AG04450 (cell line): ENCODE data around the gene INPP5A. TPM values are rescaled to one million over a fixed set of nuclear protein-coding genes. Genes with fewer than 3 reads are reported as not detected.

ENCODE experiments used
- CTCF ChIA-PET: fragments of 300-600, 350-600 bp; formaldehyde crosslinking; extraction: SDS; loops from one replicate; lab custom pipeline; 2022; ENCODE audit warnings: antibody characterized with exemption, inconsistent platforms; lab: Charles Lee
- POLR2A ChIA-PET: fragments of 350-600 bp; formaldehyde crosslinking; extraction: SDS; loops from one replicate; lab custom pipeline; 2021; ENCODE audit warnings: antibody characterized with exemption, inconsistent platforms; lab: Yijun Ruan, JAX
- DNase-seq: peaks from one replicate; pipeline ENCODE4 v3.0.0-alpha.2; 2011; ENCODE audit warnings: low read depth, low spot score
- H3K27ac ChIP-seq: one replicate; pipeline ENCODE4 v1.5.1; 2012; ENCODE audit warnings: low read depth, low read length, control low read depth
- H3K27me3 ChIP-seq: one replicate; pipeline ENCODE4 v1.6.0; 2012; ENCODE audit warnings: low read length; ENCODE audit not compliant: control insufficient read depth, insufficient read depth
- H3K4me3 ChIP-seq: 2 replicates; pipeline ENCODE4 v1.5.1; 2011; ENCODE audit warnings: mild to moderate bottlenecking, low read depth, low read length, control low read depth
- H3K9me3 ChIP-seq: 2 replicates; pipeline ENCODE4 v1.5.1; 2012; ENCODE audit warnings: low read length; ENCODE audit not compliant: control insufficient read depth, insufficient read depth
- polyA plus RNA-seq: library from polyadenylated mRNA; depleted of rRNA; stranded (reverse); fragments of >200 nt; gene quantifications from 2 replicates; pipeline ENCODE4 v1.2.3, GENCODE V29; 2011
- TF ChIP-seq, protein P1 (sequence below): IDR thresholded peaks from 2 replicates; pipeline ENCODE4 v1.5.1; 2011; ENCODE audit warnings: low read depth, low read length, control low read depth, inconsistent platforms

The INPP5A gene
- polyA plus RNA-seq, 1 experiment, result 22.5 TPM

DNA sequence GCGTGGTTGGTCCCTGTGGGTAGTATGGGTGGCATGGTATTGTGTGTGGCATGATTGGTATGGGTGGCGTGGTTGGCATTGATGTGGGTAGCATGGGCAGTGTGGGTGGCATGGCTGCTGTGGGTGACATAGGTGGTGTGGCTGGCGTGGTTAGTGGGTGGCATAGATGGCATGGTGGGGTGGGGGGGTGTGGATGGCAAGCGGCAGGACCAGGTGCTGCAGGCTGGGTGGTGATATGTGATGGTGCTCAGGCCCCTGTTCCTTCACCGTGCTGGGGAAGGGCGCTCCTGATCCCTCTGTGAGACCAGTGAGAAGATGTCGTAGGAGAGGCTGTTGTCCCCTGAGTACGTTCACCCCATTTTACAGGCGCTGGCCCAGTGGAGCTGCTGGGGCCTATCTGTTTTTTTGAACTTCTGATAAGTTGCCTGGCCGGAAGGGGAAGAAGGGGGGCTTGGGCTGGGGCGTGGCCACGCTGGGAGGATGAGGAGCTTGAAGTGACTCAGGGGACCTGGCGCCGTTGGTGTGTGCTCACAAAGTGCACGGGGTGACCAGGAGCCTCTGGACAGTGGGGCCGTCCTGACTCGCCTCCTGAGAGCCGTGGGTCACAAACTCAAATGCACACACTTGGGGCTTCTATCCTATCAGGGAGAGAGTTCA lies 17.5 kb downstream of the INPP5A start:
- H3K4me3 ChIP-seq, result no peak overlapping the region
- H3K27ac ChIP-seq, result no peak overlapping the region
- no peaks in the 10 kb centered on the region for H3K27me3 ChIP-seq
- no peak for DNase-seq
- TF ChIP-seq, protein P1, sequence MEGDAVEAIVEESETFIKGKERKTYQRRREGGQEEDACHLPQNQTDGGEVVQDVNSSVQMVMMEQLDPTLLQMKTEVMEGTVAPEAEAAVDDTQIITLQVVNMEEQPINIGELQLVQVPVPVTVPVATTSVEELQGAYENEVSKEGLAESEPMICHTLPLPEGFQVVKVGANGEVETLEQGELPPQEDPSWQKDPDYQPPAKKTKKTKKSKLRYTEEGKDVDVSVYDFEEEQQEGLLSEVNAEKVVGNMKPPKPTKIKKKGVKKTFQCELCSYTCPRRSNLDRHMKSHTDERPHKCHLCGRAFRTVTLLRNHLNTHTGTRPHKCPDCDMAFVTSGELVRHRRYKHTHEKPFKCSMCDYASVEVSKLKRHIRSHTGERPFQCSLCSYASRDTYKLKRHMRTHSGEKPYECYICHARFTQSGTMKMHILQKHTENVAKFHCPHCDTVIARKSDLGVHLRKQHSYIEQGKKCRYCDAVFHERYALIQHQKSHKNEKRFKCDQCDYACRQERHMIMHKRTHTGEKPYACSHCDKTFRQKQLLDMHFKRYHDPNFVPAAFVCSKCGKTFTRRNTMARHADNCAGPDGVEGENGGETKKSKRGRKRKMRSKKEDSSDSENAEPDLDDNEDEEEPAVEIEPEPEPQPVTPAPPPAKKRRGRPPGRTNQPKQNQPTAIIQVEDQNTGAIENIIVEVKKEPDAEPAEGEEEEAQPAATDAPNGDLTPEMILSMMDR, result no peak
- CTCF ChIA-PET, result no interaction called here
- peaks cover 2% of the 10 kb centered on the region; the same call in 1 of the 2 replicates for H3K9me3 ChIP-seq
- POLR2A ChIA-PET, result no interaction called here

DNA sequence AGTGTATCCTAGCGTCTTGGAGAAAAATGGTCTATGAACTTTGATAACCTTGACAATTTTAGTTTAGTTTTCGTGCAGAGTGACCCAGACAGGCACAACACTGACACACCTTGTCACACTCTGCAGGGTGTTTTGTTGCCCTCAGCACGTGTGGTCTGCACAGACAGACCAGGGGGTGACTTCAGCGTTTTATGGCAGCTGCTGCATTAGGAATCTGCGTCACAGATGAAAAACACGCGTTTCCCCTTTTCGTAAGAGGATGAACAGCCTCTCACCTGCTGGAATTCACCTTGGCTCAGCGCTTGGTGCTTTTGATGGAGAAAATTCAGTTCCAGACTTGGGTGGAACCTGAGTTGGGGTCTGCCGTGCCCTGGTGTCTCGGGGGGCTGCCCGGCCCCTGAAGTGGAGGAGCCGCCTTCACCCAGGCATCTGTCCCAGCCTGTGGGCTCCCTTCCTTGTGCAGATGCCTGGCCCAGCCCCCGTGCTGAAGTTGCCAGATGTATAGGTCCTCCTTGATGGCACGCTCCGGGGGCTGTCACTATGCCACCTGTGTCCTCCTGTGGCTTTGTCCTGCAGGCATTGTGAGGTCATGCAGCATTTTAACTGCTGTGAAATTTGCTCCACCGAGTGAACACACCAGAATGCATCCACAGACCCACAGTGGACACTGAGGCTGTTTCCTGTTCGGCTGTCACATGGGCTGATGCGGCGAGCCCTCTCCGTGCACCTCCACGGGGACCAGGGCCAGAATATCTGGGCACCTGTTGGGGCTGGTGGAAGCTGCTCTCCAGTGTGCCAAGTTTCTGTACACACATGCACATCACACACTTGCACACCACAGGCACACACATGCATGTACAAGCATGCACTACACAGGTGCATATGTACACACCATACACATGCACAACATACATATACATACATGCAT lies 18.3 kb downstream of the INPP5A start:
- TF ChIP-seq, protein P1, result no peak
- Histone ChIP-seq H3K9me3 (peaks cover 2% of the 10 kb centered on the region; the same call in 1 of the 2 replicates), H3K4me3 (no peak overlapping the region), H3K27me3 (no peaks in the 10 kb centered on the region), H3K27ac (no peak overlapping the region)
- ChIA-PET POLR2A (no interaction called here), CTCF (no interaction called here)
- DNase-seq, result no peak

DNA sequence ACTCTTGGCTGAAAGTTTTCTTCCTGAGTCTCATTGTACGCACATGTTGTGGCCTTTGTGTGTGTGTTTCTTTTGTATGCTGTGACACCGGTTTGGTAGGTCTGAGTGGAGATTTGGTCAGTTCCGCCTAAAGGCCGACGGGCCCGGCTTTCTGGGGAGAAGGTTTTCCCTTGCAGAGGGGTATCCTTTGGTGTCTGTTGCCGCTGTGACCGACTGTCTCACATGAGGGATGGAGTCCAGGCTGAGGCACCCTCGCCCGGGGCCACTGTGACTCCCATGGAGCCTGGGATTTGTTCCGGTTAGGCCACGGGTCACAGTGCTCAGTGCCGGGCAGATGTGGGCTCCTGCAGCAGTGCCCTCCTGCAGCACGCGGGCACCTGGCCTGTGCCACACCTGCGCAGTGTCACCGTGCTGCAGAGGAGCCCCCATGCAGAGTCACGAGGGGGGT lies 19.4 kb downstream of the INPP5A start:
- H3K9me3 ChIP-seq, result peaks cover 2% of the 10 kb centered on the region; the same call in 1 of the 2 replicates
- no peak overlapping the region for H3K4me3 ChIP-seq
- H3K27me3 ChIP-seq, result no peaks in the 10 kb centered on the region
- H3K27ac ChIP-seq, result no peak overlapping the region
- TF ChIP-seq, protein P1, result no peak
- DNase-seq, result no peak
- ChIA-PET POLR2A (no interaction called here), CTCF (no interaction called here)

DNA sequence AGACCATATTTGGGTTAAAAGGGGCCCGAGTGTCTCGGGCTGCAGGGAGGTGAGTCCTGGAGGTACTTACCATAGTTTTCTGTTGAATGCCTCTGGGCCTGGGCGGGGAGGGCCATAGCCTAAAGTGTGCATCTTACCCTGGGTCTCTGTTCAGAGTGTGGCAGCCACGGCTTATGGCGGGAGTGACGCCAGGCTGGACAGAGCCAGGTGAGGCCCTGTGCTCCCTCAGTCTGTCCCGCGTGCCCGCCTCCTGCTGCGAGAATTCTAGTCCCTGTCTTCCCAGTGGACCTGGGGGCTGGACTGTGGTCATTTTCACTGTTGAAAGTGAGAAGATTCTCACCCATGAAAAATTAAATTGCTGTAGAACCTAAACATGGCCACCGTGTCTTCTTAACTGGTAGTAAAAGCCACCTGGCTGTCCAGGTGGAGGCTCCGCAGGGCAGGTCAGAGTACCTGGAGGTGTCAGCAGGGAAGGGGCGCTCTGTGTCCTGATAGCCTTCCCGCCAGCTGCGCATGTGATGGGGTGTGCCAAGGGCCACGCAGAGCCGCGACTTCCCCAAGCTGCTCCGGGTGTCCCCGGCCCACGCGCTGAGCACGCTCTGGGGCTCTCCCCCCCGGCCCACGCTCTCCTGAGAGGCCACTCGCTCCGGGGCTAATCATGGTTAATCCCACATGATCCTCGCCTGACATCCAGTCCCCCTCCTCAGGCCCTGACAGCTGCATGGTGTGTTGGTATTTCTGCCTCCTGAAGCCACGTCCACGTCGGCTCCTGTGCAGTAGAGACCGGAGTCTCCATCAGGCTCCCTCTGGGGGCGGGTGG lies 20.3 kb downstream of the INPP5A start:
- Histone ChIP-seq H3K27me3 (no peaks in the 10 kb centered on the region), H3K27ac (no peak overlapping the region), H3K9me3 (peaks cover 9% of the 10 kb centered on the region), H3K4me3 (no peak overlapping the region)
- no peak for DNase-seq
- ChIA-PET POLR2A (no interaction called here), CTCF (no interaction called here)
- TF ChIP-seq, protein P1, result no peak
